Large intestine (tissue), 3 donors: ENCODE measurements around the gene PTPRD. TPM values are rescaled to one million over a fixed set of nuclear protein-coding genes. Genes with fewer than 3 reads are reported as not detected.

ENCODE experiments used
- DNase-seq, 2 donors: peaks; one replicate each; pipeline versions ENCODE4 v3.0.0 to v3.0.0-alpha.2; 2013
- H3K27ac ChIP-seq: one replicate; pipeline ENCODE4 v1.5.1; 2013; ENCODE audit warnings: low read length
- H3K27me3 ChIP-seq: 2 replicates; pipeline ENCODE4 v1.6.1; 2013; ENCODE audit warnings: low read length; ENCODE audit not compliant: control insufficient read depth, insufficient read depth
- H3K36me3 ChIP-seq: 2 replicates; pipeline ENCODE4 v1.6.1; 2013; ENCODE audit warnings: low read length; ENCODE audit not compliant: control insufficient read depth, insufficient read depth
- H3K4me1 ChIP-seq: one replicate; pipeline ENCODE4 v1.6.1; 2013; ENCODE audit warnings: low read length; ENCODE audit not compliant: control insufficient read depth, insufficient read depth
- H3K4me3 ChIP-seq: one replicate; pipeline ENCODE4 v1.5.1; 2013; ENCODE audit warnings: low read length
- H3K9me3 ChIP-seq: one replicate; pipeline ENCODE4 v1.6.1; 2013; ENCODE audit warnings: mild to moderate bottlenecking, low read depth, low read length, moderate library complexity; ENCODE audit not compliant: control insufficient read depth
- WGBS: methylation state at CpG from one replicate; pipeline ENCODE4 v1.1.5; 2013; ENCODE audit warnings: low lambda C conversion rate; ENCODE audit not compliant: insufficient coverage; 5-methylcytosine and 5-hydroxymethylcytosine counted together
- polyA plus RNA-seq: library from polyadenylated mRNA; unstranded; fragments of 120-200 nt; gene quantifications from one replicate; pipeline ENCODE4 v1.2.1, GENCODE V29; 2013

Gene PTPRD
- polyA plus RNA-seq, 1 donor: 12.0 TPM

DNA sequence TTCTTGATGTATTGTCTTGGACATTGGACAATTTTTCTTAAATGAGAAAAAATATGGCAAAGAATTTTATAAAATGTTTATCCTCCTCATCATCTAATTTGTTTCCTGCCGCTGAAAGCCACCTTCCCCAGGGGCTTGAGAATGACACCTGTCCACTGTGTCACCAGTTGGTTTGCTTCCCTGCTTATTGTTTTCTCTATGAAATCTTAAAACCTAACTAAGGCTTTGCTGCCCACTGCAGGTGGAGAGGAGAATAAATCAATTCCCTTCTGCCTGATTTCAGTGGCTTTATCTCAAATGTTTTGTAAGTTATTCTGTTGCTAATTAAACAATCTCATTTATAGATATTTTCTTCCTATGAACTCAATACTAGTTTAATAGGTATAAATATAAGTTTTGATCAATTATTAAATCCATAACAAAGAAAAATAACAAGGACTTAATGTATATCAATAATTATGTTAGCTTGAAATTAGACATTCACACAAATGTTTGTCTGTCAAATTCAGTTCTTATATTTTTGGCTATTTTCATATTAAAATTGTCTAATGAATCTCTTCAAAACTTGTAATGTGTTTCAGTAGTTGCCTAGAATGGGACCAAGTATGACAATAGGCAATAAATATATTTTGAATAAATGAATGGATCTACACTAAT lies 822.5 kb downstream of the PTPRD start:
- no peak overlapping the region for H3K4me3 ChIP-seq
- H3K27me3 ChIP-seq: no peaks in the 10 kb centered on the region
- WGBS: no CpG with 5 or more reads among the region's 1 CpG
- H3K36me3 ChIP-seq: no peaks in the 10 kb centered on the region
- DNase-seq: no peak
- H3K9me3 ChIP-seq: no peaks in the 10 kb centered on the region
- no peak overlapping the region for H3K27ac ChIP-seq
- no peaks in the 10 kb centered on the region for H3K4me1 ChIP-seq

DNA sequence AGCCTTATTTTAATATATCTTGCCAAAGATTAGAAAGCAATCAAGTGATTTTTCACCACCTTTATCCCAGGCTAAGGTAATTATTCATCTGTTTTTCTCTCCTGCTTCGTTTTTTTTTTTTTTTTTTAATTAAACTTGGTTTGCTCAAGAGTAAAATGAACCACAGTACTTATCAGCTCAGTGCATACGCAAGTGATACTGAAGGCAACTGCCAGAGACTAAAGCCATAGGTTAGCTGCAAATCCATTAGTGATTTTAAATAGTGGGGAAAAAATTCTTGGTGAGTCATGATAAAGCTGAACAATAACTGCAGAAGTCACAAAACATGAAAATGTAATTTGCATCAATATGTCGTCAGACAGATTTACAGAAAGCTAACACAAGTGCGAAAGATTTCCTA lies 829.1 kb downstream of the PTPRD start:
- H3K4me1 ChIP-seq: no peaks in the 10 kb centered on the region
- H3K36me3 ChIP-seq: no peaks in the 10 kb centered on the region
- no peak for DNase-seq
- H3K27ac ChIP-seq: no peak overlapping the region
- no peaks in the 10 kb centered on the region for H3K27me3 ChIP-seq
- H3K4me3 ChIP-seq: no peak overlapping the region
- whole genome bisulfite sequencing: 69% methylated on average over 4 of the region's 4 CpGs
- no peaks in the 10 kb centered on the region for H3K9me3 ChIP-seq

DNA sequence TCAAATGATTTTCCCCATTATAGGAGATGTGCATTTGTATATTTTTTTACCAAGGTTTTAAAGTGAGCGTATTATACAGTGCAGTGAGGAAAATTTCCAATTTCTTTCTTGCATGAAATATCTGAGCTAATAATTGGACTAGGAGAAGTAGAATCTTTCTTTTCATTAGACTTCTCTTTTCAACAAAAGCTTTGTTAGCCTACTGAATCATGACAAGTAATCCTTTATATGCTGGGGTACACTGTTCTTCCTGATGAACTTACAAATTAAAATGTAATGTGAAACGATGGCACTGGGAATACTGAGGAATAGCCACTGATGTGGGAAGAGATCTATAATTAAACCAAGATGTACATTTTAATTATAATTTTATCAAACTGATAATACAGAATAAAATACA lies 829.6 kb downstream of the PTPRD start:
- no peak overlapping the region for H3K4me3 ChIP-seq
- DNase-seq: no peak
- no peaks in the 10 kb centered on the region for H3K4me1 ChIP-seq
- H3K9me3 ChIP-seq: no peaks in the 10 kb centered on the region
- WGBS: 60% methylated on average over 1 of the region's 2 CpGs
- H3K36me3 ChIP-seq: no peaks in the 10 kb centered on the region
- H3K27ac ChIP-seq: no peak overlapping the region
- no peaks in the 10 kb centered on the region for H3K27me3 ChIP-seq

DNA sequence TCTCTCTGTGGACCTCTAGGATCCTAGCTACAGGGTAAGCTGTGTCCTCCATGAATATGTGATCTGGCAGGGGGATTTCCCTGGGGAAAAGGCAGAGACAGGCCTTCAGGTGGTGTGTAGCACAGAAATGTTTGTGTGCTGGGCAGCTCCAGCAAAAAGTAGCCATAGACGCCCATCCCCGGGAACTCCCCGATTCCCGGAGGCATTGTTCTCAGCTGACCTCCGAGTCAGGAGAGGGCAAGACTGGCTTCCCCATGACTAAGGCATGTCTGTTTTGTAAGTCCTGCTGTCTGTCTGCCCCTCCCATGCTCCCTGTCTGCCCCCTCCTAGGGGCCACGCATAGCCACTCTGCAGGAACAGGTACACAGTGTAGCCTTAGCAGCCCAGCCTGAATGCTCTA lies 834.5 kb downstream of the PTPRD start:
- no CpG with 5 or more reads among the region's 6 CpGs for WGBS
- H3K27ac ChIP-seq: no peak overlapping the region
- H3K9me3 ChIP-seq: no peaks in the 10 kb centered on the region

DNA sequence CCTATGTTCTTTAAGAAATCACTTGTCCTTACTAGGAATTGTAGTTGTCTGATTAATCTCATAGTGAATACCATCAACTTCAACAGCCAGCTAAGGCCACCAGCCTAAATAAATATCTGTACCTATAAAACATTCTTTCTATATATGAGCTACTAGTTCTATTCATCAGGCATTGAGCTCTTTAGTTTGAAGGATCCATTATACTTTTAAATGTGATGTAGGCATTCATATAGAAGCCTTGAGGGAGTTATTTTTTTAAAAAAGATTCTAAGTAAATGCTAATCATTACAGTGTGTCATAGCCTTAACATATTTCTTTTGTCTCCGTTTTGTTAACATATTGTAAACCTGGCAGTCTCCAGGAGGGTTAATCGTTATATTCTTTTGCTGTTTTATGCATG lies 838.3 kb downstream of the PTPRD start:
- H3K4me1 ChIP-seq: no peaks in the 10 kb centered on the region
- WGBS: 91% methylated on average over 2 of the region's 2 CpGs
- no peak overlapping the region for H3K4me3 ChIP-seq
- no peaks in the 10 kb centered on the region for H3K9me3 ChIP-seq
- no peak overlapping the region for H3K27ac ChIP-seq
- no peaks in the 10 kb centered on the region for H3K36me3 ChIP-seq
- H3K27me3 ChIP-seq: no peaks in the 10 kb centered on the region
- no peak for DNase-seq

More for the DNA sequence above, 834.5 kb downstream of the PTPRD start:
- Histone ChIP-seq H3K4me1 (no peaks in the 10 kb centered on the region), H3K27me3 (no peaks in the 10 kb centered on the region), H3K36me3 (no peaks in the 10 kb centered on the region), H3K4me3 (no peak overlapping the region)
- DNase-seq: no peak

DNA sequence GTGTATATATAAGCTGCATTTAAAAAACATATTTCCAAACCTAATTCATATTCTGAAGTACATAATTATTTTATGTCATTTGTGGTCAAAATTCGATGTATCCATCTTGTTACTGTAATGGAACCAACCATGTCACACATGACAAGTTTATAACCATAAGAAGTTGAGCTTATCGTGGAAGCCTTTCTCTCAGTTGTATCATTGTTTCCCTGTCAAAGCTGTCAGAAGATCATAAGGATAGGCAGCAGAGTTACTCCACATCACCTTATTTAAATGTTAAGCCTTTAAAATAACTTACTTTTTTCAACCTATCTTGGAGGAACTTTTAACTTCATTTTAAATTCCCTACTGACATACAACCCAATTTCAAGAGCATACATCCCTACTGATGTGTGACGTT lies 841.5 kb downstream of the PTPRD start:
- 63% methylated on average over 1 of the region's 3 CpGs for WGBS

DNA sequence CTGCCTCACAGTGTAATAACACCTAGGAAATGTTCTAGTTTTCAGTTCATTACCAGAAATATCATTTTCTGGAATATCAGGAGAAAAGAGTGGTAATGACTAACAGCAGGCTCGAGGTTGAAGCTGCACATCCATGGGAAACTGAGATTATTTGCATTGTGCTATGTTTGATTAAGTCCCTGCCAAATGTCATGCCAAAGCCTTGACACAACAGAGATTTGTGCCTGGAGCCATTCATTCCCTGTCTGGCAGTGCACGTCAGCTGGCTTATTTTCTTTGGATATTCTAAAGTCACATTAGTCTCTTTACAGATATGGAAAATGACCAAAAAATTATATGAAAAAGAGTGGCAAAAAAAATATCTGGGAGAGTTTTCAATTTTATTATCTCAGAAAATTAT lies 848.0 kb downstream of the PTPRD start:
- H3K4me1 ChIP-seq: no peaks in the 10 kb centered on the region
- no peaks in the 10 kb centered on the region for H3K27me3 ChIP-seq
- WGBS: 27% methylated on average over 2 of the region's 2 CpGs
- no peak for DNase-seq
- no peak overlapping the region for H3K4me3 ChIP-seq
- H3K36me3 ChIP-seq: no peaks in the 10 kb centered on the region
- no peak overlapping the region for H3K27ac ChIP-seq
- H3K9me3 ChIP-seq: no peaks in the 10 kb centered on the region

More for the DNA sequence above, 841.5 kb downstream of the PTPRD start:
- Histone ChIP-seq H3K4me1 (no peaks in the 10 kb centered on the region), H3K36me3 (no peaks in the 10 kb centered on the region), H3K9me3 (no peaks in the 10 kb centered on the region), H3K27ac (no peak overlapping the region), H3K27me3 (no peaks in the 10 kb centered on the region), H3K4me3 (no peak overlapping the region)
- no peak for DNase-seq

DNA sequence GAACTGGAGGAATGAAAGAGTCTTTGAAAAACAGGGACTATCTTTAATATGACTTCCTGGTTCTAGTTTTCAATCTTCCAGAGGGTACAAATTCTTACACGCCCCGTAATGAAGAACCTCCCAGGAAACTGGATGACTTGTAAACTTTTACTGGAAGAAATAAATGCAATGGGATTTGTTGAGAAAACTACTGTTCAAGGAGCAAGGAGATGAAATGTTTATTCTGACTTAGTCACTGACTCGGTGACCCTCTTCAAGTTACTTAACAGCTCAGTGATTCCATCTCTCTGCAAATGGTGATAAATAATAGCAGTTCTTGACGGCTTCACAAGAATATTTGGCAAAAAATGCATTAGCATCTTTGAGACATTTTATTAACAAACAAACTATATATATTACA lies 858.6 kb downstream of the PTPRD start:
- no peaks in the 10 kb centered on the region for H3K9me3 ChIP-seq
- no peaks in the 10 kb centered on the region for H3K4me1 ChIP-seq
- no peak for DNase-seq
- no peaks in the 10 kb centered on the region for H3K27me3 ChIP-seq
- H3K36me3 ChIP-seq: no peaks in the 10 kb centered on the region
- H3K27ac ChIP-seq: no peak overlapping the region
- no peak overlapping the region for H3K4me3 ChIP-seq
- 40% methylated on average over 1 of the region's 4 CpGs for WGBS

DNA sequence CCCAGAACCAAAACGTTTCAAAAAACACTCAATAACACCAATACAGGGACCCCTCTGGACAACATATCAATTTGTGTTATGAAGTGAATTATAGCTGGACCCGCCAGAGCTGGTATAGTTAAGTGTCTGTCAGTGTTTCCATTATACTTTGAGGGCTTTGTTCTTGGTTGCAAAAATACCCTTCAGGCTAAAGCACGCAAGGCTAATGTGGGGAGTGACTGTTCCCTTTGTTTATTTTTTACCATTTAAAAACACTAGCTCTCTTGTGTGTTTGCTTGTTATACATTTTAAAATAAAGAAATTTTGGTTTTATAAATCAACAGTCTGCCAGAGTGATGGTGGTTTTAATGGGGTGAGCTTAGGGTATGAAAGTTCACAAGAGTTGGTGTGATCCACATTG lies 859.5 kb downstream of the PTPRD start:
- H3K27ac ChIP-seq: no peak overlapping the region
- no peaks in the 10 kb centered on the region for H3K4me1 ChIP-seq
- H3K4me3 ChIP-seq: no peak overlapping the region
- no peaks in the 10 kb centered on the region for H3K27me3 ChIP-seq
- no peaks in the 10 kb centered on the region for H3K9me3 ChIP-seq
- DNase-seq: no peak
- H3K36me3 ChIP-seq: no peaks in the 10 kb centered on the region
- 100% methylated on average over 1 of the region's 3 CpGs for WGBS

DNA sequence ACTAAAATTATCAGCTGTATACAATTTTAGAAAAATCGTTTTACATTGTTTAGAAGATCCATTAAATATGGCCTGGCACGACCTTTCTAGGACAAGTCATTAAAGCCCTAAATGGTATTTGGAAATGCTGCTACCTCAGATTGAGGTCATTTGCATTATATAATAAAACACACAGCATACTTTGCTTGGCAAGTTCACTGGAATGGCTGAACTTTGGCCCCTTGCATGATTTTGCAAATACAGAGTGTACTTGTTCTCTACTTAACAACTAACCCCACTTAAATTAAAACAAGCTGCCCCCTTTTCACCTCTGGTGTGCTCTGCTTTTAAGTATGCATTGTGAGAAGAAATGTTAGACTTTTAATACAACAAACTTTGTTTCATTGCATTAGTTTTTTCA lies 860.1 kb downstream of the PTPRD start:
- Histone ChIP-seq H3K9me3 (no peaks in the 10 kb centered on the region), H3K27me3 (no peaks in the 10 kb centered on the region), H3K27ac (no peak overlapping the region), H3K36me3 (no peaks in the 10 kb centered on the region), H3K4me1 (no peaks in the 10 kb centered on the region), H3K4me3 (no peak overlapping the region)
- DNase-seq: no peak
- no CpG with 5 or more reads among the region's 2 CpGs for WGBS

DNA sequence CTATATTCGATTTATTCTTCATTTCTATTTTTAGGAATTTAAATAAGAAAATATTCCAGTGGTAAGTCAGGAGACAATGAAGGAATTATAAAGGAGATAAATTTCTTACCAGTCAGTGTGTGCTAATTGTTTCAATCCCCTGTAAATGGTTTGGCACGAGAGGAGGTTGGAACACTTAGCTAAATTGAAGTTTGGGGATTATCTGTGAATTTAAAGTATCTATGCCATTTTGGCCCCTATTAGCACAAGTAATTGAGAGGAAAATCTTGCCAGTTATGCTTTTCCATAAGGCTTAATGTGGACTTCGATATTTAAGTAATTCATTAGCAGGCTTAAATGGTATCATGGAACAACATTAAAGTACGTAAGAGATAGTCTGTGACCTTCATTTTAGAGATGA lies 860.8 kb downstream of the PTPRD start:
- Histone ChIP-seq H3K27me3 (no peaks in the 10 kb centered on the region), H3K36me3 (no peaks in the 10 kb centered on the region), H3K27ac (no peak overlapping the region), H3K4me3 (no peak overlapping the region), H3K9me3 (no peaks in the 10 kb centered on the region), H3K4me1 (no peaks in the 10 kb centered on the region)
- no peak for DNase-seq
- 100% methylated on average over 2 of the region's 4 CpGs for WGBS
